Suprapubic skin (tissue), 4 donors: Measurements from ENCODE around the gene UBAC1. TPM values are rescaled to one million over a fixed set of nuclear protein-coding genes. Genes with fewer than 3 reads are reported as not detected.

Experiments used
- DNase-seq, 2 donors: peaks; one replicate each; pipeline ENCODE4 v3.0.0-alpha.2; 2019; ENCODE audit warnings: low spot score in 2 of 2
- H3K27ac ChIP-seq: fragments of 200-600 bp; sonication (generic); one replicate; pipeline ENCODE4 v1.5.1; 2019
- H3K27me3 ChIP-seq: fragments of 200-600 bp; sonication (generic); one replicate; pipeline ENCODE4 v1.5.1; 2019
- H3K36me3 ChIP-seq: fragments of 200-600 bp; sonication (generic); one replicate; pipeline ENCODE4 v1.5.1; 2019
- H3K4me1 ChIP-seq: fragments of 200-600 bp; sonication (generic); one replicate; pipeline ENCODE4 v1.5.1; 2019
- H3K4me3 ChIP-seq: fragments of 200-600 bp; sonication (generic); one replicate; pipeline ENCODE4 v1.5.1; 2019; ENCODE audit warnings: mild to moderate bottlenecking
- H3K9me3 ChIP-seq: fragments of 200-600 bp; sonication (generic); one replicate; pipeline ENCODE4 v1.5.1; 2019
- CTCF ChIP-seq, 2 donors: fragments of 200-600 bp in 1 of 2; fragments of 450-650 bp in 1 of 2; sonication (generic) in 1 of 2; IDR thresholded peaks; one replicate each; pipeline ENCODE4 v1.5.1; 2016 to 2019; ENCODE audit warnings: antibody characterized with exemption in 2 of 2, mild to moderate bottlenecking in 1 of 2, moderate library complexity in 1 of 2
- EP300 ChIP-seq: sonication (generic); formaldehyde crosslinking; IDR thresholded peaks from one replicate; pipeline ENCODE4 v1.6.1; 2017; ENCODE audit warnings: antibody characterized with exemption
- POLR2A ChIP-seq, 2 donors: fragments of 450-650 bp; IDR thresholded peaks; one replicate each; pipeline ENCODE4 v1.6.1; 2017; ENCODE audit warnings: antibody characterized with exemption in 2 of 2, mild to moderate bottlenecking in 2 of 2, moderate library complexity in 2 of 2
- POLR2AphosphoS5 ChIP-seq, 3 donors: sonication (generic); formaldehyde crosslinking; IDR thresholded peaks; one replicate each; pipeline ENCODE4 v1.6.1; 2017; ENCODE audit warnings: antibody characterized with exemption in 3 of 3
- WGBS: methylation state at CpG from one replicate; pipeline ENCODE4 v1.1.5; 2018; 5-methylcytosine and 5-hydroxymethylcytosine counted together
- total RNA-seq, 4 donors: library from RNA; depleted of rRNA; stranded (reverse); fragments of >200 nt; gene quantifications; one replicate each; pipeline ENCODE4 v1.1.0, GENCODE V29; 2016

Gene UBAC1
- total RNA-seq, 4 donors from 2014 or later = 68.2 to 94.5 (median 83.8) TPM

DNA sequence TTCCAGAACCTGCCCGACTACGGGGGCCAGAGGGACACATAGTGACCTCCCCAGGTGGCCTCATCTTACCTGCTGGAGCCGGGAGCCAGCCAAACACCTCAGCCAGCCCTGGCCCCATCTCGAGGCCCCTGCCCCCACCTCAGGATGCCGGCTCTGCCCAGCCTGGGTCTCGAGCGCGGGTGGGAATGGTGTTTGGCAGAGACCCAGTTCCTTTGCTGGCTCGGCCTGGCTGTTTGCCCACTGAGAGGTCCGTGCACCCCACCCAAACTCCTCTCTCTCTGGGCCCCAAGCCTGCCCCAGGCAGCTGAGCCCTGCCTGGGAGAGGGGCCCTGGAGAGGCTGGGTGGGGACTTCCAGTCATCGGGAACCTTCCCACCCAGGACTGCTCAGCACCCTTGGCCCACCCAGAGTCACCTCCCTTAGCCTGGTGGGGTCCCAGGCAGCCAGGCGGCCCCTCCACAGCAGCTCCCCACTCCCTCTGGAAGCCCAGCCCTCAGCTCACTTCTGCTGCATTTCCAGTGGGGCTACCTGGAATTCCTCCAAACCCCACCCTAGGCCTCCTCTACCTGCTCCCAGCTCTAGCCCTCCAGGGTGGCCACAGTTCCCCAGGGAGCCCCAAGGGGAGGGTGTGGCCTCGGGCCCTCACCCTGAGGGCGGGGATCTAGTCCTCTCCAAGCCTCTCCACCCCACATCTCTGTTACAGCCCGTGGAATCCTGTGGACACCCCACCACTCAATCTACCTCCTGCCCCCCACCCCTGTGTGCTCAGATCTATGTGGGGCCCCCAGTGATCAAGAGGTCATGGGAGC lies 42.4 kb upstream of the UBAC1 start:
- no peak for DNase-seq
- WGBS = 27% methylated on average over 7 of the region's 15 CpGs
- H3K27me3 ChIP-seq = no peaks in the 10 kb centered on the region
- no peak overlapping the region for H3K4me3 ChIP-seq
- H3K36me3 ChIP-seq = peaks cover 3% of the 10 kb centered on the region
- no peak overlapping the region for H3K27ac ChIP-seq
- TF ChIP-seq CTCF (IDR thresholded peaks at IDR 0.05) (no peak), EP300 (no peak), POLR2A (IDR thresholded peaks at IDR 0.05) (no peak), POLR2AphosphoS5 (IDR thresholded peaks at IDR 0.05) (no peak)
- peaks cover 17% of the 10 kb centered on the region for H3K4me1 ChIP-seq
- no peaks in the 10 kb centered on the region for H3K9me3 ChIP-seq

DNA sequence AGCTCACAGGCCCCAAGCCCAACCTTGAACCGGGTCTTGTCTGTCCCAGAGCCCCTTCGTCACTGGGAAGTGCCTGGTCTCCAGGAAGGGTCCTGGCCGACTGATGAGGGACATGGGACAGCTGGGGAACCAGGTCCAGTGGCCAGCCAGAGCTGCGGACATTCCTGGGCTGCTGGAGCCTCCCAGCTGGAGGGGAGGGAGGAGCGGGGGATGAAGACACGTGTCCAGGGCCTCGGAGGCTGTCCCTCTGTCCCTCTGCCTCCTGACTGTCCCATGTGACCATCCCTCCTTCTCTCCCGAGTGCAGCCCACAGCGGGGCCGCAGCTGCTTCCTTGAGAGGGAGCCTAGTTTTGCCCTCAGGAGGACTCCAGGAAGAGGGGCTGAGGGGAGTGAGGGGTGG lies 41.7 kb upstream of the UBAC1 start:
- peaks cover 2% of the 10 kb centered on the region for H3K36me3 ChIP-seq
- DNase-seq = no peak
- 83% methylated on average over 3 of the region's 10 CpGs for WGBS
- TF ChIP-seq EP300 = no peak
- no peak for TF ChIP-seq POLR2AphosphoS5 (IDR thresholded peaks at IDR 0.05)
- no peak for TF ChIP-seq CTCF (IDR thresholded peaks at IDR 0.05)
- no peak for TF ChIP-seq POLR2A (IDR thresholded peaks at IDR 0.05)
- H3K4me1 ChIP-seq = peaks cover 17% of the 10 kb centered on the region
- H3K9me3 ChIP-seq = no peaks in the 10 kb centered on the region
- no peaks in the 10 kb centered on the region for H3K27me3 ChIP-seq
- H3K27ac ChIP-seq = no peak overlapping the region
- no peak overlapping the region for H3K4me3 ChIP-seq

DNA sequence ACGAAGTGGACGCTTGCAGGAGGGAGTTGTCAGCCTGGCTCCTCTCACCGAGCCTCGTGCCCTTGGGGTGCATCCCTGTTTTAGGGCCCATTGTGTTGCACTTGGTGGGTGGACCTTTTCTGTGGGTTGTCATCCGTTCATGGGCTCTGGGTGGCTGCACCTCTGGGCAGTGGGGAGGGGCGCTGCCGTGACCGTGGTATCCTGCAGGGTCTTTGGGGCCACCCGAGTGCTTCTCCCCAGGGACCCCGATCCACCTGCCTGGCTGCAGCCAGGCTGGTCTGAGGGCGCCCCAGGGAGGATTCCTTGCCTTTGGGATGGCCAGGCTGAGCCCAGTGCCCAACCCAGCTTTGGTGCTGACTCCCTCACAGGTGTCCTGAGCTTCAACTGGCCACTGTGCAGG lies 41.0 kb upstream of the UBAC1 start:
- no peak for DNase-seq
- TF ChIP-seq EP300 (no peak), CTCF (IDR thresholded peaks at IDR 0.05) (no peak), POLR2AphosphoS5 (IDR thresholded peaks at IDR 0.05) (no peak), POLR2A (IDR thresholded peaks at IDR 0.05) (no peak)
- H3K36me3 ChIP-seq = no peaks in the 10 kb centered on the region
- peaks cover 17% of the 10 kb centered on the region for H3K4me1 ChIP-seq
- H3K4me3 ChIP-seq = no peak overlapping the region
- WGBS = 97% methylated on average over 9 of the region's 11 CpGs
- no peak overlapping the region for H3K27ac ChIP-seq
- H3K9me3 ChIP-seq = no peaks in the 10 kb centered on the region
- H3K27me3 ChIP-seq = no peaks in the 10 kb centered on the region

- 56% methylated on average over 8 of the region's 18 CpGs for WGBS
- Histone ChIP-seq H3K36me3 (no peaks in the 10 kb centered on the region), H3K27me3 (no peaks in the 10 kb centered on the region), H3K4me1 (peaks cover 17% of the 10 kb centered on the region), H3K9me3 (no peaks in the 10 kb centered on the region), H3K4me3 (no peak overlapping the region), H3K27ac (no peak overlapping the region)
- no peak for TF ChIP-seq POLR2AphosphoS5 (IDR thresholded peaks at IDR 0.05)
- TF ChIP-seq CTCF (IDR thresholded peaks at IDR 0.05) = no peak
- TF ChIP-seq POLR2A (IDR thresholded peaks at IDR 0.05) = no peak
- no peak for TF ChIP-seq EP300
- no peak for DNase-seq
These were observed 40.1 kb upstream of the UBAC1 start for GRCh38 chr9:136001231-136001630.

DNA sequence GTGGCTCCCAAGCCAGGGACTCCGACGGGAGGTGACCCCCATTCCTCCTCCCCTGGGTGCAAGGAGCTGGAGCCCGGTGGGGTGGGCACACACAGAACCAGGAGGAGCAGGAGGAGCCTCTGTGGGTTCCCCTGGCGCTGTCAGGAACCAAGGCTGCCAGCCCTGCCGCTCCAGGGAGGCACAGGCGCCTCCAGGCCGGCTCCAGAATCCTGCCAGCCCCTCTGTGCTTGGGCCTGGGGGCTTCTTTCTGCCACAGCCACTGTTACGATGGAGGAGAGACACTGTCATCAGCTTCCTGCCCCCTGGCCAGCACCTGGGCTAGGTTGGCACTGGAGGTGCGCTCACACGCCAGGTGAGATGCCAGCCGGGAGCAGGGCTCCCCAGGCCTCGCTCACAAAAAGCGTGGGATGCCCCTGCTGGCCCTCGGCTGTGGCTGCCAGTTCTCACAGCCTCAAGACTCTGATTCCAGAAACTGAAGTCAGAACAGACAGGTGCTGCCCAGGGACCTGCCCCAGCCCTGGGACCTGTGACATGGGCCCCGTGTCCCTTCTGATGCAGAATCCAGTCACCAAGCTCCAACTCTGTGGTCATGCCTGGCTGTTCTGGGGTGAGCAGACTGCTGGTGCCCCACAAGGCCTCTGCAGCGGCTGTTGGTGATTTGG lies 37.4 kb upstream of the UBAC1 start:
- WGBS = 87% methylated on average over 4 of the region's 16 CpGs
- Histone ChIP-seq H3K27ac (no peak overlapping the region), H3K27me3 (no peaks in the 10 kb centered on the region)

More for the DNA sequence above, 37.4 kb upstream of the UBAC1 start:
- TF ChIP-seq POLR2AphosphoS5 (IDR thresholded peaks at IDR 0.05) (no peak), EP300 (no peak), POLR2A (IDR thresholded peaks at IDR 0.05) (no peak), CTCF (IDR thresholded peaks at IDR 0.05) (no peak)
- Histone ChIP-seq H3K4me1 (peaks cover 19% of the 10 kb centered on the region), H3K36me3 (no peaks in the 10 kb centered on the region), H3K4me3 (no peak overlapping the region), H3K9me3 (no peaks in the 10 kb centered on the region)
- DNase-seq = no peak
